GM19238 (cell line): Measurements from ENCODE around the gene NT5C3A.
A peak's percentile ranks its signal among the peaks of the same experiment; 100 is the strongest.
"Not testable (repeated sequence)": the region's sequence is repeated elsewhere in the genome, so short reads cannot be mapped to it uniquely, and the experiment has no call there.

Experiments used
- DNase-seq: peaks from one replicate; pipeline ENCODE4 v3.0.0; 2011; ENCODE audit warnings: low spot score; ENCODE audit not compliant: insufficient read length

The NT5C3A gene

GRCh38 chr7:33062023-33062781 is at the start of gene NT5C3A:
TSS of gene NT5C3A (minus strand) at chr7:33062776. CDS start at chr7:33062705, 71 bp downstream.
- peak; percentile 18 for DNase-seq

- no peak for DNase-seq
These were observed 49.0 kb upstream of the NT5C3A start for GRCh38 chr7:33111614-33112013.

GRCh38 chr7:33109758-33110238 is 47.2 kb upstream of the NT5C3A start:
- no peak for DNase-seq

- DNase-seq, result peak; percentile 72
These were observed 46.6 kb upstream of the NT5C3A start, which contains the start of gene RP9 for GRCh38 chr7:33109005-33109757. TSS of gene RP9 (minus strand) at chr7:33109404. CDS start at chr7:33109372, 32 bp downstream.

- no peak for DNase-seq
These were observed 46.0 kb upstream of the NT5C3A start for GRCh38 chr7:33108554-33109004.

- DNase-seq, result no peak
These were observed 44.8 kb upstream of the NT5C3A start for GRCh38 chr7:33107136-33108066.

- no peak for DNase-seq
These were observed 39.3 kb upstream of the NT5C3A start for GRCh38 chr7:33101906-33102305.

GRCh38 chr7:33100770-33101169 is 38.2 kb upstream of the NT5C3A start:
- DNase-seq, result no peak

- no peak for DNase-seq
These were observed 36.8 kb upstream of the NT5C3A start for GRCh38 chr7:33099154-33099940.

- not testable (repeated sequence) for DNase-seq
These were observed 32.2 kb upstream of the NT5C3A start for GRCh38 chr7:33094745-33095275.

- DNase-seq, result no peak
These were observed 30.7 kb upstream of the NT5C3A start for GRCh38 chr7:33093266-33093665.

GRCh38 chr7:33091641-33092191 is 29.1 kb upstream of the NT5C3A start:
- no peak for DNase-seq

GRCh38 chr7:33091111-33091531 is 28.5 kb upstream of the NT5C3A start:
- no peak for DNase-seq

GRCh38 chr7:33089142-33089541 is 26.6 kb upstream of the NT5C3A start:
- DNase-seq, result no peak

- DNase-seq, result no peak
These were observed 25.3 kb upstream of the NT5C3A start for GRCh38 chr7:33087858-33088257.

- DNase-seq, result no peak
These were observed 24.8 kb upstream of the NT5C3A start for GRCh38 chr7:33087356-33087755.

GRCh38 chr7:33079763-33080690 is 17.5 kb upstream of the NT5C3A start:
- DNase-seq, result no peak

- DNase-seq, result no peak
These were observed 16.5 kb upstream of the NT5C3A start for GRCh38 chr7:33079096-33079495.

- DNase-seq, result no peak
These were observed 14.2 kb upstream of the NT5C3A start for GRCh38 chr7:33076737-33077136.
